ENCODE data around the gene NT5C1A.

Gene NT5C1A

DNA sequence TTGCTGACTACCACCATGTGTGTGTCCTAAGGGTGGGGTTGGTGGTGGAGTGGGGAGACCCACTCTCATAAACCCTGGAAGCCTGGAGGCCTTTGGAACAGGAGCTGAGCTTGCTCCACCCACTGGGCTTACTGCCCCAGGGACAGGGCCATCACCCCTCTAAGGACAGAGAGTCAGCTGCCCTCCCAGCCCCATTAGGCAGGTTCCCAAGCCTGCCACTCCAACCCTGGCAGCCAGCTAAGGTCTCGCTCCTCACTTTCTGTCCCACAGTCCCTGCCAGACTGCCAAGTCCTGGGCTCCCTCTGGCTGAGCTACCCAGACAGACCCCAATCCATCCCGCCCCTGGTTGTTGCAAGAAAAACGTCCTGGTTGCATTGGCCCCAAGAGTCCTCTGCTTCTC, 3.8 kb downstream of the NT5C1A start:
- TF ChIP-seq CTCF (conservative IDR thresholded peaks at IDR 0.05; ENCODE audit: low read length) = no peak
- H3K4me3 ChIP-seq (ENCODE audit: low read length) = no peak overlapping the region
- DNase-seq (ENCODE audit: low read depth) = no peak

- no peak for TF ChIP-seq CTCF (conservative IDR thresholded peaks at IDR 0.05; ENCODE audit: low read length)
- no peak overlapping the region for H3K4me3 ChIP-seq (ENCODE audit: low read length)
- DNase-seq (ENCODE audit: low read depth) = no peak
Observed at GRCh38 chr1:39666772-39667171, 5.1 kb downstream of the NT5C1A start.

- no peak for TF ChIP-seq CTCF (conservative IDR thresholded peaks at IDR 0.05; ENCODE audit: low read length)
- no peak for DNase-seq (ENCODE audit: low read depth)
Observed at GRCh38 chr1:39663559-39663958, 8.3 kb downstream of the NT5C1A start.

DNA sequence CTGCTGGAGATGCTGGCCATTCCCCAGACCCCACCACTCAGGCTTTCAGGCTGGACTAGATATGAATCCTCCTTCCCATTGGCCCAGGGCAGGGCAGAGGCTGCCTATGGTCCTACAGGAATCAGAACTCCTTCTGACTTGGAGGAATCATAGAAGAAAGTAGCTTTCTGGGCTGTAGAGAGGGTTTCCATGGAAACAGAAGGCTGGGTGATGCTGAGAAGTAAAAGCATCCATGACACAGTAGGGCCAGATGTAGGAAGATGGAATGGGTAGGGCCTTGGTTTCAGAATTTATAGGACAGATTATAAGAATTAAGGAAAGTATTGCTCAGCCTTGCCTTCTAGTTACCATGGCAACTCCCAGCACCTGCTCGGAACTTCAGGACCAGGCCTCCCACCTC, 9.0 kb downstream of the NT5C1A start:
- no peak for DNase-seq (ENCODE audit: low read depth)
- H3K4me3 ChIP-seq (ENCODE audit: low read length) = no peak overlapping the region
- no peak for TF ChIP-seq CTCF (conservative IDR thresholded peaks at IDR 0.05; ENCODE audit: low read length)

More at GRCh38 chr1:39663559-39663958, 8.3 kb downstream of the NT5C1A start:
- no peak overlapping the region for H3K4me3 ChIP-seq (ENCODE audit: low read length)

- TF ChIP-seq CTCF (conservative IDR thresholded peaks at IDR 0.05; ENCODE audit: low read length) = no peak
- no peak overlapping the region for H3K4me3 ChIP-seq (ENCODE audit: low read length)
- DNase-seq (ENCODE audit: low read depth) = no peak
Observed at GRCh38 chr1:39659538-39659937, 12.4 kb downstream of the NT5C1A start.

- no peak overlapping the region for H3K4me3 ChIP-seq (ENCODE audit: low read length)
- DNase-seq (ENCODE audit: low read depth) = no peak
- no peak for TF ChIP-seq CTCF (conservative IDR thresholded peaks at IDR 0.05; ENCODE audit: low read length)
Observed at GRCh38 chr1:39659110-39659509, 12.8 kb downstream of the NT5C1A start.

- peak; percentile 56 for DNase-seq (ENCODE audit: low read depth)
- H3K4me3 ChIP-seq (ENCODE audit: low read length) = no peak overlapping the region
- peak; percentile 70 for TF ChIP-seq CTCF (conservative IDR thresholded peaks at IDR 0.05; ENCODE audit: low read length)
Observed at GRCh38 chr1:39657923-39658485, 13.9 kb downstream of the NT5C1A start.
